Osteoblast (primary cell): Measurements from ENCODE around the gene CD74. TPM values are rescaled to one million over a fixed set of nuclear protein-coding genes. Genes with fewer than 3 reads are reported as not detected.

Experiments
- DNase-seq: peaks from one replicate; pipeline ENCODE4 v3.0.0; 2011; ENCODE audit warnings: low spot score, mixed read lengths; ENCODE audit not compliant: insufficient read length; ENCODE audit errors: missing footprints
- H2AFZ ChIP-seq: 2 replicates; pipeline ENCODE4 v1.6.0; 2011; ENCODE audit warnings: mild to moderate bottlenecking, low read length
- H3K27ac ChIP-seq: 2 replicates; pipeline ENCODE4 v1.5.1; 2011; ENCODE audit warnings: mild to moderate bottlenecking, low read depth, low read length, moderate library complexity
- H3K27me3 ChIP-seq: 2 replicates; pipeline ENCODE4 v1.6.0; 2012; ENCODE audit warnings: mild to moderate bottlenecking, control low read depth, inconsistent platforms, low read length, moderate library complexity; ENCODE audit not compliant: insufficient read depth
- H3K36me3 ChIP-seq: 2 replicates; pipeline ENCODE4 v1.5.1; 2011; ENCODE audit warnings: mild to moderate bottlenecking, low read length, control low read depth, moderate library complexity; ENCODE audit not compliant: insufficient read depth
- H3K4me1 ChIP-seq: 2 replicates; pipeline ENCODE4 v1.5.1; 2011; ENCODE audit warnings: mild to moderate bottlenecking, low read length, control low read depth, moderate library complexity; ENCODE audit not compliant: insufficient read depth
- H3K4me2 ChIP-seq: 2 replicates; pipeline ENCODE4 v1.6.0; 2011; ENCODE audit warnings: mild to moderate bottlenecking, low read length; ENCODE audit not compliant: insufficient read depth
- H3K4me3 ChIP-seq: fragments of 200-600 bp; sonication (generic); 3 replicates; pipeline ENCODE4 v1.5.1; 2012; ENCODE audit warnings: mild to moderate bottlenecking, low read length, inconsistent platforms; ENCODE audit not compliant: insufficient read depth
- H3K79me2 ChIP-seq: 2 replicates; pipeline ENCODE4 v1.6.0; 2012; ENCODE audit warnings: mild to moderate bottlenecking, low read length, control low read depth, inconsistent platforms; ENCODE audit not compliant: insufficient read depth
- H3K9me3 ChIP-seq: 2 replicates; pipeline ENCODE4 v1.5.1; 2011; ENCODE audit warnings: low read depth, low read length, control low read depth
- H4K20me1 ChIP-seq: 2 replicates; pipeline ENCODE4 v1.6.0; 2012; ENCODE audit warnings: mild to moderate bottlenecking, low read length, control low read depth; ENCODE audit not compliant: insufficient read depth
- total RNA-seq: library from RNA; depleted of rRNA; stranded (reverse); fragments of >200 nt; gene quantifications from 2 replicates; pipeline ENCODE4 v1.2.3, GENCODE V29; 2012
- TF ChIP-seq, protein P1 (sequence below): IDR thresholded peaks from 2 replicates; pipeline ENCODE4 v1.5.1; 2011; ENCODE audit warnings: mild to moderate bottlenecking, low read depth, low read length, moderate library complexity; ENCODE audit errors: extremely low read depth

CD74 gene
- total RNA-seq, 1 donor = 21.4 TPM

DNA sequence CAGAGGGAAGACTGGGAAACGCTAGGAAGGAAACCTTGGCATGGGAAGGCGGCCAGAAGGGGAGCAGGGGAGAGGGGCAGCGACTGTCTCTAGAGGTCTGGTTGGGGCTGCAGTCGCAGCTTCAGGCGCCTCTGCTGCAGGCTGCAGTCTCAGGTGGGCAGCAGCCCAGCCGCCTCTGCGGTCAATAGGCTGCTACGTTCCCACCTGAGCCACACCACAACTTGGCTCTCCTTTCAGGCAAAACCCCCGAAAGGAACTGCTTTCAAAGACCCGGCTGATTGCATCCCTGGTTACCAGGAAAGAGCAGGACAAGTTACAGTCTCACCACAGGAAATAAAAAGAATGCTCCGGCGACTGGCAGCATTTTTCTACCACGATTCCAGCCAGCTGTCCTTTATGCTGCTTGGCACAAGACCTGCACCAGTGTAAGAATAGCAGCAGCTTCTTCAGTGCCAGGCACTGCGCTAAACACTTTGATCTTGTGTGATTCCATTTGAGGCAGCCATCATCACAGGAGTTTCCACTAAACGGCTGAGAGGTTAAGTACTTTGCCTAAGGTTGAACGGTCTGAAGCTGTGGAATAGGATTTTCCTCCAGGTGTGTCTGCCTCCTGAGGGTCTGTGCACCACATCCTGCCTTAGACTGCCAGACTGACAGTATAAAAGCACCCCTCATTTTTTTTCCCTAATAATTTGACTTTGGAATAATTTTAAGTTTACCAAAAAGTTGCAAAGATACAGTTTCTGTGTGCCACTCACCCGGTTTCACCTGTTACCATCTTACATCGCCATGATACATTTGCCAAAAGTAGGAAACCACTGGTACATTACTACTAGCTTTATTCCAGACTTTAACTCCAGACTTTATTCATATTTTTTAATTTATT, 29.3 kb upstream of the CD74 start:
- no peak overlapping the region for H3K4me2 ChIP-seq
- H3K4me1 ChIP-seq = peaks cover 4% of the 10 kb centered on the region
- TF ChIP-seq, protein P1, sequence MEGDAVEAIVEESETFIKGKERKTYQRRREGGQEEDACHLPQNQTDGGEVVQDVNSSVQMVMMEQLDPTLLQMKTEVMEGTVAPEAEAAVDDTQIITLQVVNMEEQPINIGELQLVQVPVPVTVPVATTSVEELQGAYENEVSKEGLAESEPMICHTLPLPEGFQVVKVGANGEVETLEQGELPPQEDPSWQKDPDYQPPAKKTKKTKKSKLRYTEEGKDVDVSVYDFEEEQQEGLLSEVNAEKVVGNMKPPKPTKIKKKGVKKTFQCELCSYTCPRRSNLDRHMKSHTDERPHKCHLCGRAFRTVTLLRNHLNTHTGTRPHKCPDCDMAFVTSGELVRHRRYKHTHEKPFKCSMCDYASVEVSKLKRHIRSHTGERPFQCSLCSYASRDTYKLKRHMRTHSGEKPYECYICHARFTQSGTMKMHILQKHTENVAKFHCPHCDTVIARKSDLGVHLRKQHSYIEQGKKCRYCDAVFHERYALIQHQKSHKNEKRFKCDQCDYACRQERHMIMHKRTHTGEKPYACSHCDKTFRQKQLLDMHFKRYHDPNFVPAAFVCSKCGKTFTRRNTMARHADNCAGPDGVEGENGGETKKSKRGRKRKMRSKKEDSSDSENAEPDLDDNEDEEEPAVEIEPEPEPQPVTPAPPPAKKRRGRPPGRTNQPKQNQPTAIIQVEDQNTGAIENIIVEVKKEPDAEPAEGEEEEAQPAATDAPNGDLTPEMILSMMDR = no peak
- H3K36me3 ChIP-seq = peaks cover 39% of the 10 kb centered on the region
- H3K4me3 ChIP-seq = no peak overlapping the region
- no peaks in the 10 kb centered on the region for H3K27me3 ChIP-seq
- H3K27ac ChIP-seq = no peak overlapping the region
- no peak overlapping the region for H2AFZ ChIP-seq
- peaks cover 18% of the 10 kb centered on the region for H3K79me2 ChIP-seq
- peaks cover 45% of the 10 kb centered on the region for H4K20me1 ChIP-seq
- no peaks in the 10 kb centered on the region for H3K9me3 ChIP-seq
- no peak for DNase-seq

DNA sequence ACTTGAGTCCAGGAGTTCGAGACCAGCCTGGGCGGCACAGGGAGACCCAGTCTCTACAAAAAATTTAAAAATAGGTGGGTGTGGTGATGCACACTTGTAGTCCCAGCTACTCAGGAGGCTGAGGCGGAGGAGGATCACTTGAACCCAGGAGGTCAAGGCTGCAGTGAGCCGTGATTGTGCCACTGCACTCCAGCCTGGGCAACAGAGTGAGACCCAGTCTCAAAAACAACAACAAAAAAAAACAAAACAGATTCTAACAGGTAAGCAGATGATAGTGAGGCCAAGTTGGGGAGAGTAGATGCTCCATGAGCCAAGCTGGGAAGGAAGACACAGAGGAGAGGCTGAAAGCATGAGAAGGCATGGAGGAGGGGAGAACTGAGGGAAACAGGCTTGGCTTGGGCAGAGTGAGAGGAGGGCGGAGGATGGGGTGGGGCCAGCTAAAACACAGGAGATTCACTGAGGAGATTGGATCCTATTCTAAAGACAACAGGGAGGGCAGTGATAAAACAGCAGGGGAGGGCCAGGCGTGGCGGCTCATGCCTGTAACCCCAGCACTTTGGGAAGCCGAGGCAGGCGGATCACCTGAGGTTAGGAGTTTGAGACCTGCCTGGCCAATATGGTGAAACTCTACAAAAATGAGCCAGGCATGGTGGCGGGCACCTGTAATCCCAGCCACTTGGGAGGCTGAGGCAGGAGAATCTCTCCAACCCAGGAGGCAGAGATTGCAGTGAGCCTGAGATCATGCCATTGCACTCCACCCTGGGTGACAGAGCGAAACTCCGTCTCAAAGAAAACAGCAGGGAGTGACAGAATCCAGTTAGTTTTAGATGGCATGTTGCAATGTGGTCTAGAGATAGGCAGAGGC, 28.5 kb upstream of the CD74 start:
- Histone ChIP-seq H3K4me1 (peaks cover 3% of the 10 kb centered on the region), H4K20me1 (peaks cover 36% of the 10 kb centered on the region), H3K4me2 (no peak overlapping the region), H3K27me3 (no peaks in the 10 kb centered on the region), H3K27ac (no peak overlapping the region), H3K36me3 (peaks cover 31% of the 10 kb centered on the region), H3K9me3 (no peaks in the 10 kb centered on the region), H3K4me3 (no peak overlapping the region), H2AFZ (no peak overlapping the region), H3K79me2 (peaks cover 10% of the 10 kb centered on the region)
- DNase-seq = peak; percentile 57
- TF ChIP-seq, protein P1 = no peak

DNA sequence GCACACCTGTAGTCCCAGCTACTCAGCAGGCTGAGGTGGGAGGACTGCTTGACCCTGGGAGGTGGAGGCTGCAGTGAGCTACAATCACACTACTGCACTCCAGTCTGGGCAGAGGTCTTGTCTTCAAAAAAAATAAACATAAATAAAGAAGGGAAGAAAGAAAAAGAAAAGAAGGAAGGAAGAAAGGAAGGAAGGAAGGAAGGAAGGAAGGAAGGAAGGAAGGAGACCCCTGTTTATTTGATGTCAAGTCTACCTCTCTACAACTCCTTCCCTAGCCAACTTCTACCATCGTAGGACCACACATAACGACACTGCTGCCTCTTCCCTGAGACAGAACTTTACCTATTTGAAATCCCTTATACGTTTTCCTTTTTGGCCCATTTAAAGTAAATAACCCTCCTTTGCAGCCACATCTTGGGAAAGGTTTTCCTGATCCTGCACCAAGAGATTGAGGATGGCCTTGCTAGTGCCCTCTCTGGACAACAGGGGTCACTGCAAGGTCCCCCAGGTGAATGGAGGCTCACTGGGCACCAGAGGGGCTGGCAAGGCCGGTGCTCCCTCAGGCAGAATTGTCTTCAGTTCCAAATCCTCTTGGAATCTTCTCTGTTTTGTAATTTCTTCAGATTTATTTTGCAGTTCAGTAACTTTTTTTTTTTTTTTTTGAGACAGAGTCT, 26.3 kb upstream of the CD74 start:
- Histone ChIP-seq H3K4me3 (no peak overlapping the region), H3K79me2 (no peaks in the 10 kb centered on the region), H3K27ac (no peak overlapping the region), H3K4me2 (no peak overlapping the region), H3K9me3 (no peaks in the 10 kb centered on the region), H2AFZ (no peak overlapping the region), H3K36me3 (peaks cover 10% of the 10 kb centered on the region), H3K4me1 (peaks cover 4% of the 10 kb centered on the region), H4K20me1 (peaks cover 14% of the 10 kb centered on the region), H3K27me3 (no peaks in the 10 kb centered on the region)
- TF ChIP-seq, protein P1 = peak; percentile 57
- peak; percentile 89 for DNase-seq
